SK-N-SH (cell line): ENCODE data around the gene TFEB. TPM values are rescaled to one million over a fixed set of nuclear protein-coding genes. Genes with fewer than 3 reads are reported as not detected.

Source experiments
- CTCF ChIA-PET: fragments of 300-600, 350-600 bp; formaldehyde crosslinking; extraction: SDS; loops from one replicate; lab custom pipeline; 2021; lab: Yijun Ruan, JAX
- POLR2A ChIA-PET: fragments of 350-600 bp; sonication (Branson Sonifier 250); formaldehyde crosslinking; extraction: SDS; loops from one replicate; lab custom pipeline; 2020; ENCODE audit warnings: antibody characterized with exemption, inconsistent platforms; lab: Yijun Ruan, JAX
- DNase-seq: peaks from one replicate; pipeline ENCODE4 v3.0.0; 2012
- H2AFZ ChIP-seq: fragments of 200-600 bp; sonication (generic); 2 replicates; pipeline ENCODE4 v1.8.1; 2016; ENCODE audit warnings: antibody characterized with exemption, mild to moderate bottlenecking, low read depth
- H3F3A ChIP-seq: fragments of 200-600 bp; sonication (generic); replicated peaks from 2 replicates; pipeline ENCODE3; 2016; ENCODE audit warnings: antibody characterized with exemption, mild to moderate bottlenecking; ENCODE audit not compliant: insufficient read depth
- H3K27ac ChIP-seq, 2 experiments: fragments of 200-500 bp in 1 of 2; fragments of 200-600 bp in 1 of 2; sonication (Bioruptor generic) in 1 of 2; sonication (generic), shearing (Covaris generic) in 1 of 2; 2 replicates each; pipeline versions ENCODE4 v1.5.1 to v1.6.1; 2014 to 2016; ENCODE audit warnings: low read depth in 2 of 2, inconsistent platforms in 1 of 2, low read length in 1 of 2, mild to moderate bottlenecking in 1 of 2, mixed read lengths in 1 of 2
- H3K27me3 ChIP-seq: fragments of 200-600 bp; sonication (generic), shearing (Covaris generic); 2 replicates; pipeline ENCODE4 v1.6.1; 2016; ENCODE audit warnings: mixed run types; ENCODE audit not compliant: insufficient read depth
- H3K36me3 ChIP-seq, 2 experiments: fragments of 200-500 bp in 1 of 2; fragments of 200-600 bp in 1 of 2; sonication (Bioruptor generic) in 1 of 2; sonication (generic) in 1 of 2; replicated peaks in 1 of 2; 2 replicates each; pipeline versions ENCODE3 to v1.5.1; 2014 to 2016; ENCODE audit warnings: low read length in 1 of 2, mild to moderate bottlenecking in 1 of 2; ENCODE audit not compliant: insufficient read depth in 2 of 2, control insufficient read depth in 1 of 2
- H3K4me1 ChIP-seq, 2 experiments: fragments of 200-500 bp in 1 of 2; fragments of 200-600 bp in 1 of 2; sonication (Bioruptor generic) in 1 of 2; sonication (generic), shearing (Covaris generic) in 1 of 2; 2 replicates each; pipeline versions ENCODE4 v1.5.1 to v1.6.1; 2014 to 2016; ENCODE audit warnings: low read depth in 1 of 2, low read length in 1 of 2, mixed run types in 1 of 2; ENCODE audit not compliant: insufficient read depth in 2 of 2, control insufficient read depth in 1 of 2
- H3K4me2 ChIP-seq: fragments of 200-600 bp; sonication (generic), shearing (Covaris generic); 2 replicates; pipeline ENCODE4 v1.6.1; 2017; ENCODE audit warnings: mixed run types
- H3K4me3 ChIP-seq, 2 experiments: fragments of 200-500 bp in 1 of 2; fragments of 200-600 bp in 1 of 2; sonication (Bioruptor generic) in 1 of 2; sonication (generic), shearing (Covaris generic) in 1 of 2; 2 replicates each; pipeline versions ENCODE4 v1.5.1 to v1.8.1; 2014 to 2016; ENCODE audit warnings: low read depth in 2 of 2, inconsistent platforms in 1 of 2, low read length in 1 of 2, mild to moderate bottlenecking in 1 of 2, mixed read lengths in 1 of 2, moderate library complexity in 1 of 2
- H3K79me2 ChIP-seq: fragments of 200-600 bp; sonication (generic); 2 replicates; pipeline ENCODE4 v1.8.1; 2017; ENCODE audit warnings: mild to moderate bottlenecking; ENCODE audit not compliant: insufficient read depth
- H3K9ac ChIP-seq: fragments of 200-600 bp; sonication (generic); 2 replicates; pipeline ENCODE4 v1.6.1; 2017; ENCODE audit warnings: mixed run types
- H3K9me2 ChIP-seq: fragments of 200-600 bp; sonication (generic); 2 replicates; pipeline ENCODE4 v1.6.1; 2017; ENCODE audit warnings: mixed run types
- H3K9me3 ChIP-seq: fragments of 200-600 bp; sonication (generic); 2 replicates; pipeline ENCODE4 v1.6.1; 2017; ENCODE audit warnings: mixed run types, mild to moderate bottlenecking, moderate library complexity
- H4K20me1 ChIP-seq: fragments of 200-600 bp; sonication (generic); 2 replicates; pipeline ENCODE4 v1.6.1; 2017; ENCODE audit warnings: mild to moderate bottlenecking, mixed run types; ENCODE audit not compliant: insufficient read depth
- CHD2 ChIP-seq: fragments of 150-350 bp; IDR thresholded peaks from 2 replicates; pipeline ENCODE4 v1.6.1; 2018; ENCODE audit warnings: low read length; ENCODE audit not compliant: partially characterized antibody
- EP300 ChIP-seq, 2 experiments: IDR thresholded peaks; 2 replicates each; pipeline versions ENCODE4 v1.4.0 to v1.6.1; 2012; ENCODE audit warnings: borderline replicate concordance in 1 of 2, low read depth in 1 of 2, low read length in 1 of 2
- FOSL2 ChIP-seq: IDR thresholded peaks from 2 replicates; pipeline ENCODE4 v1.4.0; 2012; ENCODE audit warnings: low read depth, mild to moderate bottlenecking, moderate library complexity, borderline replicate concordance
- FOXM1 ChIP-seq: IDR thresholded peaks from 2 replicates; pipeline ENCODE4 v1.4.0; 2012; ENCODE audit warnings: low read depth, mild to moderate bottlenecking
- MEF2A ChIP-seq: IDR thresholded peaks from 2 replicates; pipeline ENCODE4 v1.4.0; 2012; ENCODE audit warnings: low read depth, borderline replicate concordance
- NFIC ChIP-seq: IDR thresholded peaks from 2 replicates; pipeline ENCODE4 v1.4.0; 2012; ENCODE audit warnings: borderline replicate concordance
- NRF1 ChIP-seq: IDR thresholded peaks from 2 replicates; pipeline ENCODE4 v1.6.1; 2012; ENCODE audit warnings: low read depth, mild to moderate bottlenecking, low read length
- POLR2AphosphoS5 ChIP-seq: IDR thresholded peaks from 2 replicates; pipeline ENCODE4 v1.6.1; 2012; ENCODE audit warnings: low read depth, low read length
- TCF12 ChIP-seq: IDR thresholded peaks from 2 replicates; pipeline ENCODE4 v1.4.0; 2012
- TEAD4 ChIP-seq: IDR thresholded peaks from 2 replicates; pipeline ENCODE4 v1.4.0; 2012; ENCODE audit warnings: mild to moderate bottlenecking, borderline replicate concordance; ENCODE audit not compliant: insufficient read depth
- WGBS: methylation state at CpG from one replicate; pipeline ENCODE4 v1.1.6; 2017; ENCODE audit warnings: low lambda C conversion rate; 5-methylcytosine and 5-hydroxymethylcytosine counted together
- polyA plus RNA-seq, 3 experiments: library from polyadenylated mRNA; depleted of rRNA; stranded (reverse); fragments of >200 nt; gene quantifications; 2 replicates each; pipeline ENCODE4 v1.2.3, GENCODE V29; 2012
- TF ChIP-seq, protein P1 (sequence below): IDR thresholded peaks from 2 replicates; pipeline ENCODE4 v1.4.0; 2012; ENCODE audit warnings: low read depth
- TF ChIP-seq, protein P2 (sequence below): IDR thresholded peaks from 2 replicates; pipeline ENCODE4; 2012
- TF ChIP-seq, protein P3 (sequence below): IDR thresholded peaks from 2 replicates; pipeline ENCODE4 v1.4.0; 2012; ENCODE audit warnings: low read depth, borderline replicate concordance

The TFEB gene
- polyA plus RNA-seq, 1 of the 3 experiments (the other 2 are of a cell fraction): 6.2 TPM

DNA sequence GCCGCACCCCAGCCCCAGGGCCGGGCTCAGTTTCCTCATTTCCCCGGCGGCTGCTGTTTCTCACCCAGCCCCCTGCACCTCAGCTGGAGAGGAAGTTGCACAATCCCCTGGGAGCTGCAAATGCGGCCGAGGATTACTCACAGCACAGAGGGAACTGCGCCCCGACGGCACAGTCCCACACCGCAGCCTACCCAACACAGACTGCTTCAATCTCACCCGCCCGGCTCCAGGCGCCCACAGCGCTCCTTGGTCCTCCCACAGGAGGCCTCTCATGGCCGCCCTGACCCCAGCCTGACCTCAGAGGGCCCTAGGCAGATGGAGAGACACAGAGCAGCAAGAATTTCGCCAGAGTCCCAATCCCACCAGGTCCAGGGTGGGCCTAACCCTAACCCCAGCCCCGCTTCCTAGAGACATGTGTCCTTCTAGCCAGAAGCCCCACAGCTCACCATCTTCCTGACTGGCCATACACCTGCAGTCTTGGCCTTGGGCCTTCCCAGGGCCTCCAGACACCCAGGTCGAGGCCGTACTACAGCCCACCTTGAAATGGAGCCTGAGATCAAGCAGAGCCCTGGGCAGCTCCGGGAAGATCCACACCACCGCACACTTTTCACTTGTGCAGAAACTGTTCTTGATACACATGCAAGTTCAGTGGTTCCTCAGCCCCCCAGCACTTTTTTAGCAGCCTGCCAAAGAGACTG lies 11.7 kb downstream of the TFEB start:
- TF ChIP-seq FOXM1: no peak
- TF ChIP-seq TCF12: peak; percentile 52
- TF ChIP-seq, protein P1, sequence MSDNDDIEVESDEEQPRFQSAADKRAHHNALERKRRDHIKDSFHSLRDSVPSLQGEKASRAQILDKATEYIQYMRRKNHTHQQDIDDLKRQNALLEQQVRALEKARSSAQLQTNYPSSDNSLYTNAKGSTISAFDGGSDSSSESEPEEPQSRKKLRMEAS: peak; percentile 52; the same call in 1 of the 2 replicates
- peak; percentile 6; the same call in 1 of the 2 replicates for TF ChIP-seq NFIC
- TF ChIP-seq, protein P2, sequence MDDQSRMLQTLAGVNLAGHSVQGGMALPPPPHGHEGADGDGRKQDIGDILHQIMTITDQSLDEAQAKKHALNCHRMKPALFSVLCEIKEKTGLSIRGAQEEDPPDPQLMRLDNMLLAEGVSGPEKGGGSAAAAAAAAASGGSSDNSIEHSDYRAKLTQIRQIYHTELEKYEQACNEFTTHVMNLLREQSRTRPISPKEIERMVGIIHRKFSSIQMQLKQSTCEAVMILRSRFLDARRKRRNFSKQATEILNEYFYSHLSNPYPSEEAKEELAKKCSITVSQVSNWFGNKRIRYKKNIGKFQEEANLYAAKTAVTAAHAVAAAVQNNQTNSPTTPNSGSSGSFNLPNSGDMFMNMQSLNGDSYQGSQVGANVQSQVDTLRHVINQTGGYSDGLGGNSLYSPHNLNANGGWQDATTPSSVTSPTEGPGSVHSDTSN: no peak
- TF ChIP-seq CHD2: no peak
- TF ChIP-seq, protein P3, sequence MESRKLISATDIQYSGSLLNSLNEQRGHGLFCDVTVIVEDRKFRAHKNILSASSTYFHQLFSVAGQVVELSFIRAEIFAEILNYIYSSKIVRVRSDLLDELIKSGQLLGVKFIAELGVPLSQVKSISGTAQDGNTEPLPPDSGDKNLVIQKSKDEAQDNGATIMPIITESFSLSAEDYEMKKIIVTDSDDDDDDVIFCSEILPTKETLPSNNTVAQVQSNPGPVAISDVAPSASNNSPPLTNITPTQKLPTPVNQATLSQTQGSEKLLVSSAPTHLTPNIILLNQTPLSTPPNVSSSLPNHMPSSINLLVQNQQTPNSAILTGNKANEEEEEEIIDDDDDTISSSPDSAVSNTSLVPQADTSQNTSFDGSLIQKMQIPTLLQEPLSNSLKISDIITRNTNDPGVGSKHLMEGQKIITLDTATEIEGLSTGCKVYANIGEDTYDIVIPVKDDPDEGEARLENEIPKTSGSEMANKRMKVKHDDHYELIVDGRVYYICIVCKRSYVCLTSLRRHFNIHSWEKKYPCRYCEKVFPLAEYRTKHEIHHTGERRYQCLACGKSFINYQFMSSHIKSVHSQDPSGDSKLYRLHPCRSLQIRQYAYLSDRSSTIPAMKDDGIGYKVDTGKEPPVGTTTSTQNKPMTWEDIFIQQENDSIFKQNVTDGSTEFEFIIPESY: no peak
- no peak for TF ChIP-seq NRF1
- 0 out of 2 replicates have a peak, but pooled peaks have one; percentile 16 for TF ChIP-seq TEAD4
- peak in 1 of 2 experiments; percentile 24; a peak in 1 of 4 replicates for TF ChIP-seq EP300 (IDR thresholded peaks at IDR 0.05; ENCODE audit: borderline replicate concordance in 1 of 2, low read depth in 1 of 2, low read length in 1 of 2)
- peak; percentile 45; the same call in 1 of the 2 replicates for TF ChIP-seq FOSL2
- no peaks in the 10 kb centered on the region for H4K20me1 ChIP-seq
- CTCF ChIA-PET: interaction anchor here (0.9 to 2.1 kb wide), 4 partner anchors 18 to 94 kb away, joined by 3 to 15 read pairs (median 6); no protein-coding TSS in a partner anchor
- DNase-seq: no peak
- no peak overlapping the region for H2AFZ ChIP-seq
- peaks cover 34% of the 10 kb centered on the region for H3K79me2 ChIP-seq
- H3K4me2 ChIP-seq: peak overlapping the region; percentile 59
- peak overlapping the region in 1 of 2 experiments; percentile 51; a peak in 2 of 4 replicates for H3K27ac ChIP-seq
- H3K4me1 ChIP-seq: peaks cover 14 to 25% of the 10 kb centered on the region in 2 experiments; a peak in 2 of 4 replicates
- no peaks in the 10 kb centered on the region for H3K27me3 ChIP-seq
- no peaks in the 10 kb centered on the region for H3K9me2 ChIP-seq
- POLR2A ChIA-PET: no interaction called here
- H3K36me3 ChIP-seq: no peaks in the 10 kb centered on the region
- H3K9me3 ChIP-seq: no peaks in the 10 kb centered on the region
- no peaks in the 10 kb centered on the region for H3F3A ChIP-seq
- no peak overlapping the region for H3K4me3 ChIP-seq
- H3K9ac ChIP-seq: no peak overlapping the region
- 58% methylated on average over 17 of the region's 21 CpGs for WGBS

DNA sequence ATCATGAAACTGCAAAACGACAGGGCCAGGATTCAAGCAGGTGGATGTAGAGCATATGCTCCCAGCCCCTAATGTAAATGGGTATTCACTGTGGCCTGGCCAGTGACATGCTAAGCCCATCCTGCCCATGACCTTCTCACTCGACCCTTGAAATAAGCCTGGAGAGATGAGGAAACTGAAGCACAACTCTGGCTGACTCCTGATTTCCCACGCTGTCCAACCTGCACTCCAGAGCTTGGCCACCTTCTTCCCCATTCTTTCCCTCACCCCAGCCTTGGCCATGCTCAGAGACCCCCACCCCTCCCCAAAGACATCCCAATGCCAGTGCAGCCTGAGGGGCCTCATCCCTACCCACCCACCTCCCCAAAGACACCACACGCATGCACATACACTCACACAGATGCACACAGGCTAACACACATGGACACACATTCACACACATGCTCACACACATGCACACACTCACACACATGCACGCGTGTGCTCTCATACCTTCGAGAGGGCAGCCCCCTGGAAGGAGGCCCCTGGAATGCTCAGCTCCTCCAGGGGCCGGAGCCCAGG lies 12.4 kb downstream of the TFEB start:
- H3F3A ChIP-seq: no peaks in the 10 kb centered on the region
- ChIA-PET POLR2A (no interaction called here), CTCF (interaction anchor here (0.9 to 2.1 kb wide), 3 partner anchors 17 to 93 kb away, joined by 3 to 15 read pairs (median 4); no protein-coding TSS in a partner anchor)
- no peaks in the 10 kb centered on the region for H3K9me2 ChIP-seq
- peak overlapping the region in 1 of 2 experiments; percentile 51; a peak in 2 of 4 replicates for H3K27ac ChIP-seq
- no peak overlapping the region for H3K4me3 ChIP-seq
- H3K9me3 ChIP-seq: no peaks in the 10 kb centered on the region
- TF ChIP-seq POLR2AphosphoS5 (no peak), MEF2A (no peak), TCF12 (no peak)
- H4K20me1 ChIP-seq: no peaks in the 10 kb centered on the region
- H3K4me2 ChIP-seq: peak overlapping the region; percentile 59
- H2AFZ ChIP-seq: no peak overlapping the region
- H3K4me1 ChIP-seq: peaks cover 14 to 19% of the 10 kb centered on the region in 2 experiments; a peak in 2 of 4 replicates
- no peaks in the 10 kb centered on the region for H3K36me3 ChIP-seq
- WGBS: 93% methylated on average over 7 of the region's 8 CpGs
- H3K9ac ChIP-seq: no peak overlapping the region
- no peaks in the 10 kb centered on the region for H3K27me3 ChIP-seq
- no peak for DNase-seq
- peaks cover 31% of the 10 kb centered on the region for H3K79me2 ChIP-seq
